Neural cell (in vitro differentiated cells): ENCODE measurements around the gene LDLRAD3. TPM values are rescaled to one million over a fixed set of nuclear protein-coding genes. Genes with fewer than 3 reads are reported as not detected.

Experiments used
- H2AFZ ChIP-seq: fragments of 200-600, 300-800 bp; sonication (generic), shearing (Covaris generic); 2 replicates; pipeline ENCODE4 v1.6.0; 2014; ENCODE audit warnings: low read depth, mild to moderate bottlenecking, antibody characterized with exemption, low read length, moderate library complexity
- H3F3A ChIP-seq: fragments of 200-600 bp; shearing (Covaris generic); 2 replicates; pipeline ENCODE4 v1.6.1; 2016; ENCODE audit warnings: mild to moderate bottlenecking, moderate library complexity, mixed read lengths, antibody characterized with exemption, low read length; ENCODE audit not compliant: insufficient read depth, poor library complexity, severe bottlenecking
- H3K27ac ChIP-seq: fragments of 200-600, 300-800 bp; sonication (generic), shearing (Covaris generic); 2 replicates; pipeline ENCODE4 v1.5.1; 2014; ENCODE audit warnings: mild to moderate bottlenecking, low read length, moderate library complexity
- H3K27me3 ChIP-seq: fragments of 300-800, 200-600 bp; sonication (generic), shearing (Covaris generic); 2 replicates; pipeline ENCODE4 v1.6.0; 2014; ENCODE audit warnings: mild to moderate bottlenecking, low read depth, low read length, moderate library complexity; ENCODE audit not compliant: insufficient read depth
- H3K36me3 ChIP-seq: fragments of 300-800, 200-600 bp; sonication (generic), shearing (Covaris generic); 2 replicates; pipeline ENCODE4 v1.5.1; 2014; ENCODE audit warnings: mild to moderate bottlenecking, antibody characterized with exemption, low read length, moderate library complexity; ENCODE audit not compliant: insufficient read depth
- H3K4me2 ChIP-seq: fragments of 300-800, 200-600 bp; sonication (generic), shearing (Covaris generic); 2 replicates; pipeline ENCODE4 v1.6.0; 2014; ENCODE audit warnings: mild to moderate bottlenecking, low read length
- H3K4me3 ChIP-seq: fragments of 300-800, 200-600 bp; sonication (generic), shearing (Covaris generic); 2 replicates; pipeline ENCODE4 v1.5.1; 2014; ENCODE audit warnings: mild to moderate bottlenecking, low read length, moderate library complexity
- H3K79me2 ChIP-seq: fragments of 200-600 bp; shearing (Covaris generic); replicated peaks from 2 replicates; pipeline ENCODE4 v1.6.0; 2014; ENCODE audit warnings: mild to moderate bottlenecking, low read length, moderate library complexity; ENCODE audit not compliant: insufficient read depth
- H3K9ac ChIP-seq: fragments of 300-800, 200-600 bp; sonication (generic), shearing (Covaris generic); 2 replicates; pipeline ENCODE4 v1.6.1; 2016; ENCODE audit warnings: mild to moderate bottlenecking, low read length, mixed read lengths
- H3K9me2 ChIP-seq: fragments of 200-600 bp; shearing (Covaris generic); 2 replicates; pipeline ENCODE4 v1.6.1; 2016; ENCODE audit warnings: mild to moderate bottlenecking, low read length, mixed read lengths; ENCODE audit not compliant: insufficient read depth
- H3K9me3 ChIP-seq: fragments of 200-600, 300-800 bp; sonication (generic), shearing (Covaris generic); 2 replicates; pipeline ENCODE4 v1.6.1; 2016; ENCODE audit warnings: mild to moderate bottlenecking, mixed run types, low read length, moderate library complexity, mixed read lengths
- H4K20me1 ChIP-seq: fragments of 200-600 bp; shearing (Covaris generic); 2 replicates; pipeline ENCODE4 v1.6.1; 2016; ENCODE audit warnings: mild to moderate bottlenecking, mixed run types; ENCODE audit not compliant: insufficient read depth
- CTCF ChIP-seq: fragments of 450-650 bp; IDR thresholded peaks from 2 replicates; pipeline ENCODE4 v1.5.1; 2014; ENCODE audit warnings: antibody characterized with exemption, mild to moderate bottlenecking, moderate library complexity; ENCODE audit not compliant: poor library complexity, severe bottlenecking
- EP300 ChIP-seq: fragments of 450-650 bp; conservative IDR thresholded peaks from 2 replicates; pipeline ENCODE4 v1.6.1; 2014; ENCODE audit warnings: antibody characterized with exemption, mild to moderate bottlenecking, moderate library complexity; ENCODE audit not compliant: poor library complexity, severe bottlenecking
- EZH2 ChIP-seq: fragments of 200-600, 300-800 bp; shearing (Covaris generic), sonication (generic); IDR thresholded peaks from 2 replicates; pipeline ENCODE4 v1.6.1; 2014; ENCODE audit warnings: antibody characterized with exemption, low read length, borderline replicate concordance, mild to moderate bottlenecking; ENCODE audit not compliant: insufficient read depth, poor library complexity, severe bottlenecking
- MXI1 ChIP-seq: fragments of 450-650 bp; conservative IDR thresholded peaks from 2 replicates; pipeline ENCODE4 v1.6.1; 2014; ENCODE audit warnings: antibody characterized with exemption, mild to moderate bottlenecking; ENCODE audit not compliant: poor library complexity, severe bottlenecking
- POLR2AphosphoS5 ChIP-seq: IDR thresholded peaks from 2 replicates; pipeline ENCODE4 v1.6.1; 2012
- RAD21 ChIP-seq: fragments of 450-650 bp; conservative IDR thresholded peaks from 2 replicates; pipeline ENCODE4 v1.6.1; 2014; ENCODE audit warnings: antibody characterized with exemption, mild to moderate bottlenecking, moderate library complexity
- SMC3 ChIP-seq: fragments of 450-650 bp; conservative IDR thresholded peaks from 2 replicates; pipeline ENCODE4 v1.6.1; 2014; ENCODE audit warnings: antibody characterized with exemption, mild to moderate bottlenecking, moderate library complexity; ENCODE audit not compliant: poor library complexity
- TAF1 ChIP-seq: IDR thresholded peaks from 2 replicates; pipeline ENCODE4 v1.6.1; 2012; ENCODE audit warnings: low read depth
- polyA plus RNA-seq: library from polyadenylated mRNA; depleted of rRNA; stranded (reverse); fragments of >200 nt; gene quantifications from 2 replicates; pipeline ENCODE4 v1.2.3, GENCODE V29; 2014
- TF ChIP-seq, protein P1 (sequence below): IDR thresholded peaks from 2 replicates; pipeline ENCODE4 v1.6.1; 2012; ENCODE audit warnings: borderline replicate concordance

LDLRAD3 gene
- polyA plus RNA-seq, 1 donor from 2014 or later, result 3.5 TPM

GRCh38 chr11:36022882-36023281, 79.0 kb downstream of the LDLRAD3 start:
- Histone ChIP-seq H3K36me3 (no peaks in the 10 kb centered on the region), H3K9me3 (no peaks in the 10 kb centered on the region), H2AFZ (no peak overlapping the region), H3K9ac (no peak overlapping the region), H3K79me2 (no peaks in the 10 kb centered on the region), H3K4me3 (no peak overlapping the region), H3K27ac (no peak overlapping the region), H4K20me1 (no peaks in the 10 kb centered on the region), H3K4me2 (no peak overlapping the region), H3F3A (peaks cover 5% of the 10 kb centered on the region), H3K27me3 (no peaks in the 10 kb centered on the region), H3K9me2 (no peaks in the 10 kb centered on the region)
- TF ChIP-seq POLR2AphosphoS5, result no peak
- no peak for TF ChIP-seq TAF1
- no peak for TF ChIP-seq EP300
- TF ChIP-seq SMC3, result no peak
- TF ChIP-seq EZH2, result no peak
- no peak for TF ChIP-seq RAD21
- TF ChIP-seq, protein P1, sequence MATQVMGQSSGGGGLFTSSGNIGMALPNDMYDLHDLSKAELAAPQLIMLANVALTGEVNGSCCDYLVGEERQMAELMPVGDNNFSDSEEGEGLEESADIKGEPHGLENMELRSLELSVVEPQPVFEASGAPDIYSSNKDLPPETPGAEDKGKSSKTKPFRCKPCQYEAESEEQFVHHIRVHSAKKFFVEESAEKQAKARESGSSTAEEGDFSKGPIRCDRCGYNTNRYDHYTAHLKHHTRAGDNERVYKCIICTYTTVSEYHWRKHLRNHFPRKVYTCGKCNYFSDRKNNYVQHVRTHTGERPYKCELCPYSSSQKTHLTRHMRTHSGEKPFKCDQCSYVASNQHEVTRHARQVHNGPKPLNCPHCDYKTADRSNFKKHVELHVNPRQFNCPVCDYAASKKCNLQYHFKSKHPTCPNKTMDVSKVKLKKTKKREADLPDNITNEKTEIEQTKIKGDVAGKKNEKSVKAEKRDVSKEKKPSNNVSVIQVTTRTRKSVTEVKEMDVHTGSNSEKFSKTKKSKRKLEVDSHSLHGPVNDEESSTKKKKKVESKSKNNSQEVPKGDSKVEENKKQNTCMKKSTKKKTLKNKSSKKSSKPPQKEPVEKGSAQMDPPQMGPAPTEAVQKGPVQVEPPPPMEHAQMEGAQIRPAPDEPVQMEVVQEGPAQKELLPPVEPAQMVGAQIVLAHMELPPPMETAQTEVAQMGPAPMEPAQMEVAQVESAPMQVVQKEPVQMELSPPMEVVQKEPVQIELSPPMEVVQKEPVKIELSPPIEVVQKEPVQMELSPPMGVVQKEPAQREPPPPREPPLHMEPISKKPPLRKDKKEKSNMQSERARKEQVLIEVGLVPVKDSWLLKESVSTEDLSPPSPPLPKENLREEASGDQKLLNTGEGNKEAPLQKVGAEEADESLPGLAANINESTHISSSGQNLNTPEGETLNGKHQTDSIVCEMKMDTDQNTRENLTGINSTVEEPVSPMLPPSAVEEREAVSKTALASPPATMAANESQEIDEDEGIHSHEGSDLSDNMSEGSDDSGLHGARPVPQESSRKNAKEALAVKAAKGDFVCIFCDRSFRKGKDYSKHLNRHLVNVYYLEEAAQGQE, result no peak
- TF ChIP-seq CTCF, result no peak
- no peak for TF ChIP-seq MXI1

- Histone ChIP-seq H3K4me3 (no peak overlapping the region), H3F3A (peaks cover 5% of the 10 kb centered on the region), H3K9me2 (no peaks in the 10 kb centered on the region), H3K9me3 (no peaks in the 10 kb centered on the region), H3K27ac (no peak overlapping the region), H3K79me2 (no peaks in the 10 kb centered on the region), H4K20me1 (no peaks in the 10 kb centered on the region), H3K9ac (no peak overlapping the region), H3K27me3 (no peaks in the 10 kb centered on the region), H3K36me3 (no peaks in the 10 kb centered on the region), H2AFZ (no peak overlapping the region), H3K4me2 (no peak overlapping the region)
- TF ChIP-seq SMC3 (no peak), EP300 (no peak), CTCF (no peak), TAF1 (no peak), POLR2AphosphoS5 (no peak), EZH2 (no peak), RAD21 (no peak), MXI1 (no peak)
- TF ChIP-seq, protein P1, result no peak
Observed at GRCh38 chr11:36023922-36024321, 80.1 kb downstream of the LDLRAD3 start.
